ENCODE measurements around the gene MECP2. TPM values are rescaled to one million over a fixed set of nuclear protein-coding genes. Genes with fewer than 3 reads are reported as not detected.

The MECP2 gene
- total RNA-seq, 2 experiments from 2014 or later = 63.7 to 65.1 TPM

DNA sequence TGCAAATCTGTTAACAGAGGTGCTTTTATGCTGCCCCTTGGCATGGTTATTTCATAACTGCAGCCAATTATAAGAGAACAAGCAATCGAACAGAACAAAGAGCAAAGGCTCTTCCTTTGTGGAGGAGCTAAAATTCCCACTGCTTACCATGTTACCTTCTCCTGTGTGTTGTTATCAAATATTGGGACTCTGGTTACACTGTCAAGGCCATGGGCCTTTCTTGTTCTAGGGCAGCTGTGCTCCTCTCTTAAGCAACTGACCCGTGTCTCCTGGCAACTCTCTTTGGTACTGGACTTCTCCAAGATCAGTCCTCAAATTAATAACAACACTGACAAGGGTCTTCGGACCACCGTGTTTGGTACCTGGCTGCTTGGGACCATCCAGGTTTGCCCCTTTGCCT lies 34.4 kb upstream of the MECP2 start:
- intact Hi-C loops (cut with micrococcal nuclease) = no loop called here
- Mint-ChIP-seq H3K27me3 (no peaks in the 10 kb centered on the region), H3K4me3 (no peak overlapping the region), H3K9me3 (no peaks in the 10 kb centered on the region), H3K36me3 (ENCODE audit: low read depth) (no peaks in the 10 kb centered on the region), H3K27ac (no peak overlapping the region), H3K4me1 (ENCODE audit: low read depth) (peaks cover 12% of the 10 kb centered on the region)
- ATAC-seq (no peak), DNase-seq (no peak)
- TF ChIP-seq, protein P1, sequence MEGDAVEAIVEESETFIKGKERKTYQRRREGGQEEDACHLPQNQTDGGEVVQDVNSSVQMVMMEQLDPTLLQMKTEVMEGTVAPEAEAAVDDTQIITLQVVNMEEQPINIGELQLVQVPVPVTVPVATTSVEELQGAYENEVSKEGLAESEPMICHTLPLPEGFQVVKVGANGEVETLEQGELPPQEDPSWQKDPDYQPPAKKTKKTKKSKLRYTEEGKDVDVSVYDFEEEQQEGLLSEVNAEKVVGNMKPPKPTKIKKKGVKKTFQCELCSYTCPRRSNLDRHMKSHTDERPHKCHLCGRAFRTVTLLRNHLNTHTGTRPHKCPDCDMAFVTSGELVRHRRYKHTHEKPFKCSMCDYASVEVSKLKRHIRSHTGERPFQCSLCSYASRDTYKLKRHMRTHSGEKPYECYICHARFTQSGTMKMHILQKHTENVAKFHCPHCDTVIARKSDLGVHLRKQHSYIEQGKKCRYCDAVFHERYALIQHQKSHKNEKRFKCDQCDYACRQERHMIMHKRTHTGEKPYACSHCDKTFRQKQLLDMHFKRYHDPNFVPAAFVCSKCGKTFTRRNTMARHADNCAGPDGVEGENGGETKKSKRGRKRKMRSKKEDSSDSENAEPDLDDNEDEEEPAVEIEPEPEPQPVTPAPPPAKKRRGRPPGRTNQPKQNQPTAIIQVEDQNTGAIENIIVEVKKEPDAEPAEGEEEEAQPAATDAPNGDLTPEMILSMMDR (IDR thresholded peaks at IDR 0.05) = no peak
- CTCF ChIA-PET = no interaction called here
- POLR2A ChIA-PET = no interaction called here

DNA sequence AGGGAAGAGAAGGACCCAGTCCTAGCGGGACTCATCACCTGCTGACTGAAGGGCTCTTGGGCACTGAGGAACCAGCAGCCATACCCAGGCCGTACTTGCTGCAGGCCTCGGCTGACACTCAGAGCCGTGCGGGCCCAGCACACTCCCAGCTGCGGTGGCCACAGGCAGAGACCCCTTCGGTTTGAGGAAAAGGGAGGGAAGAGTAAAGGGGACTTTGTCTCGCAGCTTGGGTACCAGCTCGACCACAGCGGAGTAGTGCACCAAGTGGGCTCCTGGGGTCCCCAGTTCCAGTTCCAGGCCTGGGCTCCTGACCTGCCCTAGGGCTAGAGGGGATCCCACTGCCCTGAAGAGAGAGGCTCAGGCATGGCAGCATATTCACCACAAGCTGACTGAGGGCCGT lies 28.6 kb upstream of the MECP2 start:
- Mint-ChIP-seq H3K4me3 (no peak overlapping the region), H3K9me3 (no peaks in the 10 kb centered on the region), H3K36me3 (ENCODE audit: low read depth) (no peaks in the 10 kb centered on the region), H3K4me1 (ENCODE audit: low read depth) (peaks cover 15% of the 10 kb centered on the region), H3K27ac (no peak overlapping the region), H3K27me3 (no peaks in the 10 kb centered on the region)
- POLR2A ChIA-PET = no interaction called here
- ATAC-seq (no peak), DNase-seq (no peak)
- TF ChIP-seq, protein P1 (IDR thresholded peaks at IDR 0.05) = no peak
- intact Hi-C loops (cut with micrococcal nuclease) = no loop called here
- CTCF ChIA-PET = interaction anchor here (1.2 to 1.3 kb wide), 3 partner anchors 10 to 12 kb away, joined by 3 to 4 read pairs (median 3); no protein-coding TSS in a partner anchor

DNA sequence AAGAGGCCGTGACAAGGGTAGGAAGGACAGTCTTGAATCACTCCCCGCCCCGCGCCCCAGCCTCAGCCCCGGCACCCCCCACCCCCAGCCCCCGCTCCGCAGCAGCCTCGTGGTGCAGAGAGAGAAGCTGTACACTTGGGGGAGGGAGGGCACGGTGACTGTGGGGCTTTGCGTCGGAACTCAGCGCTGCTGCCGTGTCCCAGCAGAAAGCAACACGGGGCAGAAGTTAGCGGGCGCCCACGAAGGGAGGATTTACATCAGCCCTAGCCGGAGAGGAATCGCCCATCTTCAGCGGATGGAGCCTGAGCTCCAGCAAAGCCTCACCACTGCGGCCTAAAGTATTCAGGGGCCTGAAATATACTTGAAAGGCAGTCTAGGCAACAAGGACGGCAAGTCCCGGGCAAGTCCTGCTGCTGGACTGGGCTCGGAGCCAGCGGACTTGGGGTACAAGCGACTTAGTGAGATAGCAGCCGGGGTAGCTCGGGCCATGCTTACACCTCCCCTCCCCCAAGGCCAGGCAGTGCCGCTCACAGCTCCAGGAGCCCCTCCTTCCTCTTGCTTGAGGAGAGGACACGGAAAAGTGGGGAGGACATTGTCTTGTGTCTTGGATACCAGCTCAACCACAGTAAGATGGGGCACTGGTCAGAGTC lies 28.0 kb upstream of the MECP2 start:
- DNase-seq (peak; percentile 8), ATAC-seq (no peak)
- Mint-ChIP-seq H3K27ac (no peak overlapping the region), H3K4me3 (no peak overlapping the region), H3K4me1 (ENCODE audit: low read depth) (peaks cover 15% of the 10 kb centered on the region), H3K36me3 (ENCODE audit: low read depth) (no peaks in the 10 kb centered on the region), H3K9me3 (no peaks in the 10 kb centered on the region), H3K27me3 (no peaks in the 10 kb centered on the region)
- TF ChIP-seq, protein P1 (IDR thresholded peaks at IDR 0.05) = no peak
- CTCF ChIA-PET = interaction anchor here (1.2 to 1.3 kb wide), 2 partner anchors 10 to 11 kb away, joined by 3 read pairs; no protein-coding TSS in a partner anchor
- POLR2A ChIA-PET = no interaction called here
- intact Hi-C loops (cut with micrococcal nuclease) = no loop called here

DNA sequence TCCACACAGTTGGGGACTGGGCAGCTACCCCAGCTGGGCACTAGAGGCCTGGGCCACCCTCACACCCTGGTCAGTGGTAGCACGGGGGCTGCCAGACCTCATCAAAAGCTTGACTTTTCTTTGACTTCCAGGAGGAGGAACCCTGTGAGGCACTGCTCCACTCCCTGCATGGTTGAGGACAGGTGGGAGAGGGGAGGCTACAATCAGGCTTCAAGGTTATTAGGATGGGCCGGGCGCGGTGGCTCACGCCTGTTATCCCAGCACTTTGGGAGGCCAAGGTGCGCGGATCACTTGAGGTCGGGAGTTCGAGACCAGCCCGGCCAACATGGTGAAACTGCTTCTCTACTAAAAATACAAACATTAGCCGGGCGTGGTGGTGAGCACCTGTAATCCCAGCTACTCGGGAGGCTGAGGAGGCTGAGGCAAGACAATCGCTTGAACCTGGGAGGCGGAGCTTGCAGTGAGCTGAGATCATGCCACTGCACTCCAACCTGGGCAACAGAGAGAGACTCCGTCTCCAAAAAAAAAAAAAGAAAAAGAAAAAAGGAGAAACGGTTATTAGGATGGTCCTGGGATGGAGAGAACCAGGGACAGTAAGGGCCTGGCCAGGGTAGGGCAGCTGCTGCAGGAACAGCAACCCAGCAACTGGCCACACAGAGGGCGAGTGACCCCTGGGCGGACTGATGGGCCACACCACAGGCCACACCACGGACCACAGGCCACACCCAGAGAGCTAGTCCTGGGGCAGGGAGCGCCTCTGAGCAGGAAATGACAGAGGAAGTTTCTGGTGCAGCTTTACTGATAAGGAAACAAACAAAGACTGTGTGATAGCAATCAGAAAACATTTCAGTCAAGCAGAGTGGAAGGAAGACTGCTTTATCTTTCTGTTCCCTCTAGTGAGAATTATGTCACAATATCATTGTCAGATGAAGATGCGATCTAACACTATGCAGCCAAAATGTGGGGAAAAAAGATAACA lies 26.0 kb upstream of the MECP2 start:
- ChIA-PET CTCF (interaction anchor here (1.0 kb wide), 1 partner anchor 14 kb away, joined by 4 read pairs; no protein-coding TSS in a partner anchor), POLR2A (no interaction called here)
- peak; percentile 37 for DNase-seq
- Mint-ChIP-seq H3K4me1 (ENCODE audit: low read depth) (peaks cover 15% of the 10 kb centered on the region), H3K27ac (peak overlapping the region; percentile 63), H3K36me3 (ENCODE audit: low read depth) (no peaks in the 10 kb centered on the region), H3K4me3 (no peak overlapping the region), H3K27me3 (no peaks in the 10 kb centered on the region), H3K9me3 (no peaks in the 10 kb centered on the region)
- TF ChIP-seq, protein P1 (IDR thresholded peaks at IDR 0.05) = no peak
- peak; percentile 67 for ATAC-seq
- intact Hi-C loops (cut with micrococcal nuclease) = no loop called here

DNA sequence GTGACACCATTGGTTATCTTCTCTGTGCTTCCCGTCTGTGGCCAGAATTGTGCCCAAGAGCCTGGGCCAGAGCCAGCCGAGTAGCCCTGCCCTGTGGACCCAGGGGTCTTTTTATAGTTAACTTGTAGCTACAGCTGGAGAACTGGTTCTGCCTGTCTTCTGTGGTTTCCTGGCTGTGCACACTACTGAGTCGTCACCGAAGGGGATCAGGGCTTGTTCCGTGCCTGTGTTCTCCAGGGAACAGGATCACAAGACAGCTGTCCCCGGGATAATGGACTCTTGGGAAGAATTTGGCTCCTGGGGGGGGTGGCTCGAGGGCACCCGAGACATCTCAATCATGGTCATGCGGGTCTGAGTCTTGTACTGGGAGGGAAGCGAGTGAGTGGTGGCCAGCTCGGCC lies 24.4 kb upstream of the MECP2 start:
- no peaks in the 10 kb centered on the region for H3K36me3 Mint-ChIP-seq (ENCODE audit: low read depth)
- H3K27me3 Mint-ChIP-seq = no peaks in the 10 kb centered on the region
- TF ChIP-seq, protein P1 (IDR thresholded peaks at IDR 0.05) = no peak
- H3K27ac Mint-ChIP-seq = no peak overlapping the region
- intact Hi-C loops (cut with micrococcal nuclease) = no loop called here
- no peak for ATAC-seq
- no peak for DNase-seq
- ChIA-PET POLR2A (no interaction called here), CTCF (no interaction called here)
- H3K4me1 Mint-ChIP-seq (ENCODE audit: low read depth) = peaks cover 15% of the 10 kb centered on the region
- no peaks in the 10 kb centered on the region for H3K9me3 Mint-ChIP-seq
- H3K4me3 Mint-ChIP-seq = no peak overlapping the region
